T-cell (primary cell): ENCODE measurements around the gene CHST3. TPM values are rescaled to one million over a fixed set of nuclear protein-coding genes. Genes with fewer than 3 reads are reported as not detected.
"Not testable (repeated sequence)": the region's sequence is repeated elsewhere in the genome, so short reads cannot be mapped to it uniquely, and the experiment has no call there.

Experiments used
- ATAC-seq, 4 experiments: fragments of 200-7000 bp in 3 of 4; fragments of 150-1000 bp in 1 of 4; cut with Tn5 transposase; replicated peaks in 1 of 4; 1 replicate in 3 of 4; 2 replicates in 1 of 4; pipeline ENCODE4 v1.10.0; 2021; ENCODE audit warnings: moderate library complexity in 3 of 4, mild to moderate bottlenecking in 2 of 4, moderate number of reproducible peaks in 1 of 4
- CTCF ChIA-PET, 2 donors: fragments of 300-600 bp; sonication (Branson Sonifier 250); formaldehyde crosslinking; loops; one replicate each; lab custom pipeline; 2022; ENCODE audit warnings: antibody characterized with exemption in 2 of 2; lab: Charles Lee
- POLR2A ChIA-PET, 2 donors: fragments of 300-600 bp; sonication (Branson Sonifier 250); formaldehyde crosslinking; loops; one replicate each; lab custom pipeline; 2022; ENCODE audit warnings: antibody characterized with exemption in 2 of 2; lab: Charles Lee
- DNase-seq, 35 experiments: peaks; one replicate each; pipeline versions ENCODE4 v3.0.0 to v3.0.0-alpha.2; 2013 to 2023
- H3K27ac ChIP-seq: one replicate; pipeline ENCODE4 v1.5.1; 2013; ENCODE audit warnings: low read length
- H3K27me3 ChIP-seq, 2 experiments: replicated peaks in 1 of 2; 1 replicate in 1 of 2; 2 replicates in 1 of 2; pipeline versions ENCODE4 v1.6.1 to v1.7.0; 2013; ENCODE audit warnings: low read length in 1 of 2, mixed read lengths in 1 of 2; ENCODE audit not compliant: control insufficient read depth in 2 of 2, insufficient read depth in 2 of 2; ENCODE audit errors: extremely low read depth in 1 of 2
- H3K36me3 ChIP-seq, 2 donors: 1 replicate in 1 of 2; 2 replicates in 1 of 2; pipeline versions ENCODE4 v1.6.1 to v1.7.0; 2013; ENCODE audit warnings: low read length in 1 of 2; ENCODE audit not compliant: control insufficient read depth in 2 of 2, insufficient read depth in 1 of 2; ENCODE audit errors: extremely low read depth in 1 of 2
- H3K4me1 ChIP-seq, 2 experiments: 1 replicate in 1 of 2; 2 replicates in 1 of 2; pipeline versions ENCODE4 v1.6.1 to v1.7.0; 2013; ENCODE audit warnings: low read length in 2 of 2, mixed read lengths in 1 of 2; ENCODE audit not compliant: insufficient read depth in 2 of 2, control insufficient read depth in 1 of 2; ENCODE audit errors: extremely low read depth in 1 of 2
- H3K4me3 ChIP-seq, 2 donors: 1 replicate in 1 of 2; 2 replicates in 1 of 2; pipeline versions ENCODE4 v1.5.1 to v1.7.0; 2013; ENCODE audit warnings: mild to moderate bottlenecking in 2 of 2, low read length in 1 of 2, moderate library complexity in 1 of 2; ENCODE audit not compliant: control insufficient read depth in 1 of 2; ENCODE audit errors: extremely low read depth in 1 of 2
- H3K9me3 ChIP-seq: 2 replicates; pipeline ENCODE4 v1.7.0; 2013
- H3K27ac Mint-ChIP-seq, 2 donors: one replicate each; pipeline ENCODE4 v1.8.0; 2020 to 2021; ENCODE audit warnings: mild to moderate bottlenecking in 2 of 2, mixed read lengths in 2 of 2
- H3K27me3 Mint-ChIP-seq, 2 donors: one replicate each; pipeline ENCODE4 v1.8.0; 2021 to 2022; ENCODE audit warnings: mixed read lengths in 2 of 2
- H3K36me3 Mint-ChIP-seq: one replicate; pipeline ENCODE4 v1.8.0; 2021; ENCODE audit warnings: mixed read lengths
- H3K4me1 Mint-ChIP-seq, 3 donors: one replicate each; pipeline ENCODE4 v1.8.0; 2020 to 2022; ENCODE audit warnings: mixed read lengths in 3 of 3, mild to moderate bottlenecking in 1 of 3
- H3K4me3 Mint-ChIP-seq, 3 donors: one replicate each; pipeline ENCODE4 v1.8.0; 2020 to 2022; ENCODE audit warnings: mild to moderate bottlenecking in 3 of 3, mixed read lengths in 3 of 3, moderate library complexity in 3 of 3
- H3K9me3 Mint-ChIP-seq, 3 donors: one replicate each; pipeline ENCODE4 v1.8.0; 2020 to 2022; ENCODE audit warnings: mixed read lengths in 3 of 3
- WGBS: methylation state at CpG from one replicate; pipeline ENCODE4 v1.1.5; 2013; ENCODE audit warnings: missing lambda C conversion rate; ENCODE audit not compliant: insufficient coverage; 5-methylcytosine and 5-hydroxymethylcytosine counted together
- total RNA-seq, 35 experiments: library from RNA in 6 of 35; stranded (reverse) in 6 of 35; fragments of 120-200 nt in 1 of 35; gene quantifications; one replicate each; pipeline versions ENCODE4 v1.2.1 to v1.2.4 and lab custom pipeline; 2013 to 2026

The CHST3 gene, protein sequence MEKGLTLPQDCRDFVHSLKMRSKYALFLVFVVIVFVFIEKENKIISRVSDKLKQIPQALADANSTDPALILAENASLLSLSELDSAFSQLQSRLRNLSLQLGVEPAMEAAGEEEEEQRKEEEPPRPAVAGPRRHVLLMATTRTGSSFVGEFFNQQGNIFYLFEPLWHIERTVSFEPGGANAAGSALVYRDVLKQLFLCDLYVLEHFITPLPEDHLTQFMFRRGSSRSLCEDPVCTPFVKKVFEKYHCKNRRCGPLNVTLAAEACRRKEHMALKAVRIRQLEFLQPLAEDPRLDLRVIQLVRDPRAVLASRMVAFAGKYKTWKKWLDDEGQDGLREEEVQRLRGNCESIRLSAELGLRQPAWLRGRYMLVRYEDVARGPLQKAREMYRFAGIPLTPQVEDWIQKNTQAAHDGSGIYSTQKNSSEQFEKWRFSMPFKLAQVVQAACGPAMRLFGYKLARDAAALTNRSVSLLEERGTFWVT
- total RNA-seq = under 1 TPM in 3 of 5 donors, not detected in 2; 0.09 to 0.10 (median 0.09) TPM
- total RNA-seq (2013) = 0.04 TPM
- 0 to 13.9 (median 0.10) reads per million in 29 experiments for total RNA-seq (lab: John Stamatoyannopoulos, UW)

DNA sequence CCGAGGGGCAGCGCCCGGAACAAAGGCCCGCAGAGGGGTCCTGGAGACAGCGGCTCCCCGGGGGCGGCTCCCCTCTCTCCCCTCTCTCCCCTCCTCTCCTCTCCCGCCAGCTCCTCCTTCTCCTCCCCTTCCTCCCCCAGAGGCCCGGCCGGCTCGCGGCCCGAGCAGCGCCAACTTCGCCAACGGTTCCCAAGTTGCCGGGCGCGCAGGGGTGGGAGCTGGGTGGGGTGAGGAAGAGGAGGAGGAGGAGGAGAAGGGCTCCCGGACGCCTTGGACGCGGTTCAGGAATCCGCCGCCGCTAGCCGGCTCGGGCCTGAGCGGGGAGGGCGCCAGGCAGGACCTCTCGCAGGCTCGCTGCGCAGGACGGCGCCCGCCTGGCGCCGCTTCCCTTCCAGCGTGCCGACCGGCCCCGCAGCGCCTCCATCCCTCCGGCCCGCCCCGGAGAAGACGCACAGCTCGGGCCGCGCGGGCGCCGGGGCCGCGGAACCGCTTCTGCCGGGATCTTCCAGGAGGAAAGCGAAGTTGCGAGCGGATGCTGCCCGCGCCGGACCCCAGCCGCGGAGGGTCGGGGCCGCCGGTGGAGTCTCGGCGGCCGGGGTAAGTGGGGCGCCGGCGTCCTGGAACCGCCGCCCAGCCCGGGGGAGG is at the start of gene CHST3:
TSS of gene CHST3 (plus strand) at position 298 of the 645 bp plus-strand sequence. CDS start 41,448 bp downstream, outside the sequence.
- no peaks in the 10 kb centered on the region for H3K36me3 ChIP-seq
- DNase-seq (peak in 2 of 35 experiments; percentile 6 to 11), ATAC-seq (peak; percentile 40 to 64 (median 55))
- H3K36me3 Mint-ChIP-seq = no peaks in the 10 kb centered on the region
- CTCF ChIA-PET = no interaction called here
- peaks cover 7 to 12% (median 11%) of the 10 kb centered on the region in 3 donors for H3K4me1 Mint-ChIP-seq
- POLR2A ChIA-PET = no interaction called here
- H3K4me3 Mint-ChIP-seq = peak within 1 kb of the TSS; percentile 58 to 79 (median 70)
- H3K27me3 Mint-ChIP-seq = peaks cover 40 to 55% of the 10 kb centered on the region in 2 donors
- H3K27me3 ChIP-seq = peaks cover 9 to 57% of the 10 kb centered on the region in 2 experiments
- no peaks in the 10 kb centered on the region for H3K9me3 ChIP-seq
- H3K9me3 Mint-ChIP-seq = no peaks in the 10 kb centered on the region
- H3K4me3 ChIP-seq = peak within 1 kb of the TSS; percentile 7 to 58
- peaks cover 0 to 15% of the 10 kb centered on the region in 2 experiments for H3K4me1 ChIP-seq
- no peak within 1 kb of the TSS for H3K27ac ChIP-seq
- WGBS = 2% methylated on average over 64 of the region's 77 CpGs
- H3K27ac Mint-ChIP-seq = peak within 1 kb of the TSS in 1 of 2 donors; percentile 12

DNA sequence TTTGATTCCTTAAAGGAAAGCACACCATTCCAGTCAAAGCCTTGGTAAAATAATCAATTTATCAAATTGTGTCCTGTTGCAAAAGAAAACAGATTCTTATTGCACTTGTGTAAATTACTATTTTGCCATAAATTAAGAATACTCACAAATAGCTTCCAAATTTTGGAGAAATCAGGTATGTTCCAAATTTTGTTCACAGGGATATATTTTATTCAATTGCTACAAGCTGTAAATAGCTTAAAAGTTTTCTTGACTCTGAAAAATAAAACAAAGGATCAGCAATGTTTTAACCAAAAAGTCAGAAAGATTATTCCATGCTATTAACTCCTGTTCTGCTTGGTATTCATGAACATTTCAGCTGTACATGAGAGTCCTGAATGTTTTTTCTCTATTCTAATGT is 47.4 kb upstream of the CHST3 start:
- no peaks in the 10 kb centered on the region for H3K4me1 Mint-ChIP-seq
- no peak for DNase-seq
- no peaks in the 10 kb centered on the region for H3K36me3 Mint-ChIP-seq
- POLR2A ChIA-PET = no interaction called here
- no peak overlapping the region for H3K27ac Mint-ChIP-seq
- ATAC-seq = no peak
- no peaks in the 10 kb centered on the region for H3K36me3 ChIP-seq
- peaks cover 0 to 8% (median 2%) of the 10 kb centered on the region in 3 donors for H3K9me3 Mint-ChIP-seq
- H3K9me3 ChIP-seq = peaks cover 4% of the 10 kb centered on the region
- CTCF ChIA-PET = interaction anchor here (0.6 to 1.2 kb wide), 4 partner anchors 13 to 878 kb away, joined by 3 to 11 read pairs (median 3); no protein-coding TSS in a partner anchor
- H3K27me3 Mint-ChIP-seq = peaks cover 0 to 2% of the 10 kb centered on the region in 2 donors
- no peak overlapping the region for H3K27ac ChIP-seq
- H3K4me1 ChIP-seq = no peaks in the 10 kb centered on the region
- H3K27me3 ChIP-seq = peaks cover 0 to 11% of the 10 kb centered on the region in 2 experiments
- no peak overlapping the region for H3K4me3 ChIP-seq
- H3K4me3 Mint-ChIP-seq = no peak overlapping the region

DNA sequence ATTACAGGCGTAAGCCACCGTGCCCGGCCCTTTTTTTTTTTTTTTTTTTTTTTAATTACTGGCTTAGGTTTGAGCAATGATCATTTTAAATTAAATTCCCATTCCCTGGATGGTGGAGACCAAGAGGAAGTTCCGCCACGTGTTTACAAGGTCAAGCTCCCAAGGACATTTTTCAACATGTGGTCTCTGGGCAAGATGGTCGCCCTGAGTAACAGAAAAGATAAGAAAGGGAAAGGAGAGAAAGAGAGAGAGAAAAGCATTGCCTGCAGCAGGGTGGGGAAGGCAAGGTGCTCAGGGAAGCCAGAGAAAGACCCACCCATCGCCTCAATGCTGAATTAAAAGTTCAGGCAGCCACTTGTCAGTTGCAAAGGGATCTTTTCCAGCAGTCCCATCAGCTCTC is 45.2 kb upstream of the CHST3 start:
- Mint-ChIP-seq H3K27ac (no peak overlapping the region), H3K4me3 (no peak overlapping the region), H3K4me1 (no peaks in the 10 kb centered on the region), H3K36me3 (no peaks in the 10 kb centered on the region), H3K9me3 (peaks cover 0 to 4% (median 2%) of the 10 kb centered on the region in 3 donors), H3K27me3 (peaks cover 0 to 2% of the 10 kb centered on the region in 2 donors)
- Histone ChIP-seq H3K4me3 (no peak overlapping the region), H3K9me3 (peaks cover 4% of the 10 kb centered on the region), H3K27ac (no peak overlapping the region), H3K4me1 (no peaks in the 10 kb centered on the region), H3K27me3 (peaks cover 0 to 11% of the 10 kb centered on the region in 2 experiments), H3K36me3 (no peaks in the 10 kb centered on the region)
- ATAC-seq = no peak
- ChIA-PET POLR2A (no interaction called here), CTCF (no interaction called here)
- WGBS = 79% methylated on average over 4 of the region's 7 CpGs
- no peak for DNase-seq

DNA sequence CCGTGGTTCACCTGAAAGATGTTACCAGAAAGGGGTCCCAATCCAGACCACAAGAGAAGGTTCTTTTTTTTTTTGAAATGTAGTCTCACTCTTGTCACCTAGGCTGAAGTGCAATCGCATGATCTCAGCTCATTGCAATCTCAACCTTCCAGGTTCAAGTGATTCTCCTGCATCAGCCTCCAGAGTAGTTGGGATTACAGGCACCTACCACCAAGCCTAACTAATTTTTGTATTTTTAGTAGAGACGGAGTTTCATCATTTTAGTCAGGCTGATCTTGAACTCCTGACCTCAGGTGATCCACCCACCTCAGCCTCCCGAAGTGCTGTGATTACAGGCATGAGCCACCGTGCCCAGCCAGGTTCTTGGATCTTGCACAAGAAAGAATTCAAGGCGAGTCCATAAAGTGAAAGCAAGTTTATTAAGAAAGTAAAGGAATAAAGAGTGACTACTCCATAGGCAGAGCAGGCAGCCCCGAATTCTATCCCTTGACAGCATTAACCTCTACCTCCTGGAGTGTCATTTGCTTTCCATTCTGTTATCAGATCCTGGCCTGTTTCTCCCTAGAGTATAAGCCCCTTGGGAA is 44.1 kb upstream of the CHST3 start:
- DNase-seq, H3K27ac Mint-ChIP-seq, H3K4me3 Mint-ChIP-seq, H3K4me3 ChIP-seq, ATAC-seq, H3K36me3 ChIP-seq, H3K27me3 Mint-ChIP-seq, H3K9me3 Mint-ChIP-seq, H3K9me3 ChIP-seq, H3K4me1 ChIP-seq, H3K36me3 Mint-ChIP-seq, POLR2A ChIA-PET, H3K27ac ChIP-seq, H3K4me1 Mint-ChIP-seq: not testable (repeated sequence)
- peaks cover 0 to 11% of the 10 kb centered on the region in 2 experiments for H3K27me3 ChIP-seq
- WGBS = 100% methylated on average over 1 of the region's 7 CpGs
- CTCF ChIA-PET = interaction anchor here in 1 of 2 donors (0.6 kb wide), 1 partner anchor 604 kb away, joined by 3 read pairs; no protein-coding TSS in a partner anchor

DNA sequence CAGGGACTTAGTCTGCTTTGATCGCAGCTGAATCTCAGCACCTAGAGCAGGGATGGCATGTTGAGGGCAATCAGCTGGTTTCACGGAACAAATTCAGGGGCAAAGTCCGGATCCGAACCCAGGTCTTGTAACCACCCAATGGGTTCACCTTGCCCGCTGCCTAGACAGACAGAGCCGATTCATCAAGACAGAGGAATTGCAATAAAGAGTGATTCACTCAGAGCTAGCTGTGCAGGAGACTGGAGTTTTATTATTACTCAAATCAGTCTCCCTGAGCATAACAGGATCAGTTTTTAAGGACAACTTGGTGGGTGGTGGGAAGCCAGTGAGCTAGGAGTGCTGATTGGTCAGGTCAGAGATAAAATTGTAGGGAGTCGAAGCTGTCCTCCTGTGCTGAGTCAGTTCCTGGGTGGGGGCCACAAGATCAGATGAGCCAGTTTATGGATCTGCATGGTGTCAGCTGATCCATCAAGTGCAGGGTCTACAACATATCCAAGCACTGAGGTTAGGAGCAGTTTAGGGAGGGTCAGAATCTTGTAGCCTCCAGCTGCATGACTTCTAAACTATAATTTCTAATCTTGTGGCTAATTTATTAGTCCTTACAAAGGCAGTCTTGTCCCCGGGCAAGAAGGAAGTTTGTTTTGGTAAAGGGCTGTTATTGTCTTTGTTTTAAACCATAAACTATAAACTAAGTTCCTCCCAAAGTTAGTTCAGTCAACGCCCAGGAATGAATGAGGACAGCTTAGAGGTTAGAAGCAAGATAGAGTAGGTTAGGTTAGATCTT is 43.5 kb upstream of the CHST3 start:
- H3K27me3 ChIP-seq = peaks cover 0 to 6% of the 10 kb centered on the region in 2 experiments
- H3K27ac ChIP-seq = no peak overlapping the region
- no peaks in the 10 kb centered on the region for H3K27me3 Mint-ChIP-seq
- H3K27ac Mint-ChIP-seq = no peak overlapping the region
- H3K36me3 ChIP-seq = no peaks in the 10 kb centered on the region
- DNase-seq (no peak), ATAC-seq (no peak)
- no peaks in the 10 kb centered on the region for H3K4me1 ChIP-seq
- ChIA-PET POLR2A (no interaction called here), CTCF (no interaction called here)
- H3K9me3 Mint-ChIP-seq = peaks cover 0 to 4% (median 2%) of the 10 kb centered on the region in 3 donors
- no peak overlapping the region for H3K4me3 Mint-ChIP-seq
- no peaks in the 10 kb centered on the region for H3K36me3 Mint-ChIP-seq
- WGBS = 86% methylated on average over 5 of the region's 9 CpGs
- no peaks in the 10 kb centered on the region for H3K4me1 Mint-ChIP-seq
- H3K4me3 ChIP-seq = no peak overlapping the region
- peaks cover 4% of the 10 kb centered on the region for H3K9me3 ChIP-seq
